Measurements from ENCODE around the gene DPPA3.
"Not testable (repeated sequence)": the region's sequence is repeated elsewhere in the genome, so short reads cannot be mapped to it uniquely, and the experiment has no call there.

The DPPA3 gene

DNA sequence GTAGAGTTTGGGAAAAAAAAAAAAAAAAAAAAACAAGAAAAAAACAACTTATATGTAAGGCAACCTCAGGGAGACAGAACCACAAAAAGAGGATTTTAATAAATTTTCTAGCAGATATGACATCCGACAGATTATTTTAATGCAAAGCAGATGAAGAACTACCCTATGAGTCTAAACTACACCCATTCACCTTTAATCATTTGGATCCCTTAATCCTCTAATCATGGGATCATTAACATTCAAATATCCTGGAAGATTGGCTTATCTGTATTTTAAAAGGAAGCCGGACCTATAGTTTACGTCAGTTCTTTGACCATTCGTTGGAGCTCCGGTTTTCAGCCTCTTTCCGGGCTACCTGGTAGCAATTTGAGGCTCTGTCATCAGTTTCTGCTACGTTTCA lies at the start of gene DPPA3:
TSS of gene DPPA3 (plus strand) at position 301 of the 400 bp plus-strand sequence. CDS start 138 bp downstream, outside the sequence.
- H3K36me3 ChIP-seq (ENCODE audit: control insufficient read depth, insufficient read depth, low read length), result no peaks in the 10 kb centered on the region
- H3K27me3 ChIP-seq (ENCODE audit: control insufficient read depth, insufficient read depth, low read length), result no peaks in the 10 kb centered on the region
- H3K27ac ChIP-seq (ENCODE audit: low read depth, low read length), result no peak within 1 kb of the TSS
- no peak within 1 kb of the TSS for H3K9ac ChIP-seq (ENCODE audit: low read length)
- H3K4me1 ChIP-seq (ENCODE audit: control insufficient read depth, insufficient read depth, low read length), result no peaks in the 10 kb centered on the region
- no peak within 1 kb of the TSS for H3K4me3 ChIP-seq (ENCODE audit: low read length)

DNA sequence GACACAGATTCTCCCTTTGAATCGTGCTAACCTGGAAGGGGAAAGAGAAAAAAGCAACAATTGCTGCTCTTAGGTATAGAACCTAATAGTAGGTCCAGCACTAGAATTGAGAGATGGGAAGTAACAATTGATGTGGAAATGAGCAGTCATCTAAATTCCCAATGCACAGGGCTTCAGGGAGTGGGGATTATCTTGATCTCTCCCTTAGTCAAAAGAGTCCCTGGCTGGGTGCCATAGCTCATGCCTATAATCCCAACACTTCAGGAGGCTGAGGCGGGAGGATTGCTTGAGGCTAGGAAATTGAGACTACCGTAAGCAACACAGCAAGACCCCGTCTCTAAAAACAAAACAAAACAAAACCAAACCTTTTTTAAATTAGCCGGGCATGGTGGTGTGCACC lies 49.5 kb upstream of the DPPA3 start:
- no peaks in the 10 kb centered on the region for H3K27me3 ChIP-seq (ENCODE audit: control insufficient read depth, insufficient read depth, low read length)
- no peak overlapping the region for H3K9ac ChIP-seq (ENCODE audit: low read length)
- H3K4me3 ChIP-seq (ENCODE audit: low read length), result no peak overlapping the region
- no peak overlapping the region for H3K27ac ChIP-seq (ENCODE audit: low read depth, low read length)
- no peaks in the 10 kb centered on the region for H3K4me1 ChIP-seq (ENCODE audit: control insufficient read depth, insufficient read depth, low read length)
- no peaks in the 10 kb centered on the region for H3K36me3 ChIP-seq (ENCODE audit: control insufficient read depth, insufficient read depth, low read length)

GRCh38 chr12:7666595-7666994 lies 44.6 kb upstream of the DPPA3 start:
- Histone ChIP-seq H3K9ac (ENCODE audit: low read length) (no peak overlapping the region), H3K36me3 (ENCODE audit: control insufficient read depth, insufficient read depth, low read length) (no peaks in the 10 kb centered on the region), H3K4me1 (ENCODE audit: control insufficient read depth, insufficient read depth, low read length) (no peaks in the 10 kb centered on the region), H3K4me3 (ENCODE audit: low read length) (no peak overlapping the region), H3K27me3 (ENCODE audit: control insufficient read depth, insufficient read depth, low read length) (no peaks in the 10 kb centered on the region), H3K27ac (ENCODE audit: low read depth, low read length) (no peak overlapping the region)

DNA sequence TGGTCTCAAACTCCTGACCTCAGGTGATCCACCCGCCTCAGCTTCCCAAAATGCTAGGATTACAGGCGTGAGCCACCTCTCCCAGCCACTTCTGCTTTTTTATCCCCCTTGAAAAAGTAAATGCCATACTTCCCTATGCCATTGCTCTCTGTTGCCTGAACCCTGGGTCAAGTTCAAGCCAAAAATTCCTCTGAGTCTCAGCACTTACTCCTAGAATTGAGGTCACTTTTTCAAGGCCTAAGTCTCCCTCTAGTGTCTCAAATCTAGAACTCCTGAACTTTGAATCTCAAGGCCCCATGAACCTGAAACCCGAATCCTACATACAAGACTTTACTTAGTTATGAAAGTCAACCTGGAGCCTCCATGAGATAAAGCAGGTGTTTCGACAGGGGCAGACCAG lies 44.1 kb upstream of the DPPA3 start:
- Histone ChIP-seq H3K27me3 (ENCODE audit: control insufficient read depth, insufficient read depth, low read length) (no peaks in the 10 kb centered on the region), H3K4me3 (ENCODE audit: low read length) (no peak overlapping the region), H3K36me3 (ENCODE audit: control insufficient read depth, insufficient read depth, low read length) (no peaks in the 10 kb centered on the region), H3K4me1 (ENCODE audit: control insufficient read depth, insufficient read depth, low read length) (no peaks in the 10 kb centered on the region), H3K27ac (ENCODE audit: low read depth, low read length) (no peak overlapping the region), H3K9ac (ENCODE audit: low read length) (no peak overlapping the region)

DNA sequence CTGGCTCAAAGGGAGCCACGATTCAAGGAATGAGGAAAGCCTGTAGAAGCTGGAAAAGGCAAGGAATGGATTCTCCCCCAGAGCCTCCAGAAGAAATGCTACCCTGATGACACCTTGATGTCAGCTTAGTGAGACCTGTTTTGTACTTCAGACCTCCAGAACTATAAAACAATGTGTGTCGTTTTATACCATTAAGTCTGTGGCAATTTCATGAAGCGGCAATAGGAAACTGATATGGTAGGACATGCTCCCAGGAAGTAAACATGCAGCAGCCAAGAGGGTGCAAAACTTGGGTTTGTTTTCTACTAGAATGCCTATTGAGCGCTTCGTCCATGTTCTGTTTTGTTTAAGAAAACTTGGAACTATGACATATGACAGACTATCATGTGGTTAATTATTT lies 43.1 kb upstream of the DPPA3 start:
- Histone ChIP-seq H3K36me3 (ENCODE audit: control insufficient read depth, insufficient read depth, low read length) (no peaks in the 10 kb centered on the region), H3K27me3 (ENCODE audit: control insufficient read depth, insufficient read depth, low read length) (no peaks in the 10 kb centered on the region), H3K27ac (ENCODE audit: low read depth, low read length) (no peak overlapping the region), H3K4me1 (ENCODE audit: control insufficient read depth, insufficient read depth, low read length) (no peaks in the 10 kb centered on the region), H3K4me3 (ENCODE audit: low read length) (no peak overlapping the region), H3K9ac (ENCODE audit: low read length) (no peak overlapping the region)

GRCh38 chr12:7675455-7675854 lies 35.8 kb upstream of the DPPA3 start:
- not testable (repeated sequence) for H3K27me3 ChIP-seq (ENCODE audit: control insufficient read depth, insufficient read depth, low read length); H3K27ac ChIP-seq (ENCODE audit: low read depth, low read length); H3K4me1 ChIP-seq (ENCODE audit: control insufficient read depth, insufficient read depth, low read length); H3K4me3 ChIP-seq (ENCODE audit: low read length); H3K36me3 ChIP-seq (ENCODE audit: control insufficient read depth, insufficient read depth, low read length); H3K9ac ChIP-seq (ENCODE audit: low read length)

DNA sequence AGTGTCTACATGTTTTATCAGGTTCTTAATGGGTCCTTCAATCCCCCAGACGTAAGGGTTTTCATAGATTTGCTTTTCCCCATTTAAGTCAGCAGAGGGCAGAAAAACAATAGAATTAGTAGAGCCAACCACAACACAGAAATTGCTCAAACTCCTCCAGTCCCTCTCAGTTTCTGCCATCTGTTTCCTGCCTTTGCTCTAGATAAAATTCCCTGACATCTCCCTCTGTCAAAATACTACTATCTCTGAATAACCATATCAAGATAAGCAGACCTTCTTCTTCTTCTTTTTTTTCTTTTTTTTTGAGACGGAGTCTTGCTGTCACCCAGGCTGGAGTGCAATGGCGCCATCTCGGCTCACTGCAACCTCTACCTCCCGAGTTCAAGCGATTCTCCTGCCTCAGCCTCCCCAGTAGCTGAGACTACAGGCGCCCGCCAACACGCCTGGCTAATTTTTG lies 33.8 kb upstream of the DPPA3 start:
- H3K27ac ChIP-seq (ENCODE audit: low read depth, low read length); H3K27me3 ChIP-seq (ENCODE audit: control insufficient read depth, insufficient read depth, low read length); H3K4me3 ChIP-seq (ENCODE audit: low read length); H3K4me1 ChIP-seq (ENCODE audit: control insufficient read depth, insufficient read depth, low read length); H3K36me3 ChIP-seq (ENCODE audit: control insufficient read depth, insufficient read depth, low read length); H3K9ac ChIP-seq (ENCODE audit: low read length): not testable (repeated sequence)

- Histone ChIP-seq H3K4me1 (ENCODE audit: control insufficient read depth, insufficient read depth, low read length) (no peaks in the 10 kb centered on the region), H3K4me3 (ENCODE audit: low read length) (no peak overlapping the region), H3K27ac (ENCODE audit: low read depth, low read length) (no peak overlapping the region), H3K9ac (ENCODE audit: low read length) (no peak overlapping the region), H3K36me3 (ENCODE audit: control insufficient read depth, insufficient read depth, low read length) (no peaks in the 10 kb centered on the region), H3K27me3 (ENCODE audit: control insufficient read depth, insufficient read depth, low read length) (no peaks in the 10 kb centered on the region)
Observed at GRCh38 chr12:7678744-7679143, 32.5 kb upstream of the DPPA3 start.

- H3K27me3 ChIP-seq (ENCODE audit: control insufficient read depth, insufficient read depth, low read length), result no peaks in the 10 kb centered on the region
- no peak overlapping the region for H3K4me3 ChIP-seq (ENCODE audit: low read length)
- no peaks in the 10 kb centered on the region for H3K36me3 ChIP-seq (ENCODE audit: control insufficient read depth, insufficient read depth, low read length)
- H3K9ac ChIP-seq (ENCODE audit: low read length), result no peak overlapping the region
- H3K27ac ChIP-seq (ENCODE audit: low read depth, low read length), result no peak overlapping the region
- H3K4me1 ChIP-seq (ENCODE audit: control insufficient read depth, insufficient read depth, low read length), result no peaks in the 10 kb centered on the region
Observed at GRCh38 chr12:7679251-7680045, 31.8 kb upstream of the DPPA3 start.

DNA sequence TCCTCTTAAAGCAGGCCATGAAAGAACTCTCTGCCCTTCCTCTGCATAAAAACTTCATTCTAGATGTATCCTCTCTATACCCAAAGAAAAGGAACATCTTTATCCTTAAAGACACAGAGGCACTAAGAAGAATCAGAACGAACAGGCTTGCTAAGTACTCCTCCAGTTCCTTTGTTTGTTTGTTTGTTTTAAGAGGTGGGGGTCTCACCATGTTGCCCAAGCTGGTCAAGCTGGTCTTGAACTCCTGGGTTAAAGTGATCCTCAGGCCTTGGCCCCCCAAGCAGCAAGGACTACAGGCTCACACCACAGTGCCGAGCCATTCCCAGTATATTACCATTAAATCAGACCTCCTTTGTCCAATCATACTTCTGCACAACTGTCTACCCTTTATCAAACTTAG lies 29.7 kb upstream of the DPPA3 start:
- no peaks in the 10 kb centered on the region for H3K36me3 ChIP-seq (ENCODE audit: control insufficient read depth, insufficient read depth, low read length)
- no peaks in the 10 kb centered on the region for H3K27me3 ChIP-seq (ENCODE audit: control insufficient read depth, insufficient read depth, low read length)
- H3K4me1 ChIP-seq (ENCODE audit: control insufficient read depth, insufficient read depth, low read length), result no peaks in the 10 kb centered on the region
- no peak overlapping the region for H3K9ac ChIP-seq (ENCODE audit: low read length)
- H3K27ac ChIP-seq (ENCODE audit: low read depth, low read length), result no peak overlapping the region
- no peak overlapping the region for H3K4me3 ChIP-seq (ENCODE audit: low read length)

GRCh38 chr12:7693793-7694192 lies 17.4 kb upstream of the DPPA3 start:
- no peak overlapping the region for H3K9ac ChIP-seq (ENCODE audit: low read length)
- H3K4me3 ChIP-seq (ENCODE audit: low read length), result no peak overlapping the region
- H3K4me1 ChIP-seq (ENCODE audit: control insufficient read depth, insufficient read depth, low read length), result no peaks in the 10 kb centered on the region
- H3K27ac ChIP-seq (ENCODE audit: low read depth, low read length), result no peak overlapping the region
- no peaks in the 10 kb centered on the region for H3K36me3 ChIP-seq (ENCODE audit: control insufficient read depth, insufficient read depth, low read length)
- no peaks in the 10 kb centered on the region for H3K27me3 ChIP-seq (ENCODE audit: control insufficient read depth, insufficient read depth, low read length)

GRCh38 chr12:7694556-7695236 lies 16.5 kb upstream of the DPPA3 start:
- Histone ChIP-seq H3K36me3 (ENCODE audit: control insufficient read depth, insufficient read depth, low read length) (no peaks in the 10 kb centered on the region), H3K9ac (ENCODE audit: low read length) (no peak overlapping the region), H3K27ac (ENCODE audit: low read depth, low read length) (no peak overlapping the region), H3K4me3 (ENCODE audit: low read length) (no peak overlapping the region), H3K27me3 (ENCODE audit: control insufficient read depth, insufficient read depth, low read length) (no peaks in the 10 kb centered on the region), H3K4me1 (ENCODE audit: control insufficient read depth, insufficient read depth, low read length) (no peaks in the 10 kb centered on the region)

- H3K27ac ChIP-seq (ENCODE audit: low read depth, low read length), result no peak overlapping the region
- no peaks in the 10 kb centered on the region for H3K36me3 ChIP-seq (ENCODE audit: control insufficient read depth, insufficient read depth, low read length)
- H3K4me3 ChIP-seq (ENCODE audit: low read length), result no peak overlapping the region
- no peak overlapping the region for H3K9ac ChIP-seq (ENCODE audit: low read length)
- H3K27me3 ChIP-seq (ENCODE audit: control insufficient read depth, insufficient read depth, low read length), result no peaks in the 10 kb centered on the region
- H3K4me1 ChIP-seq (ENCODE audit: control insufficient read depth, insufficient read depth, low read length), result no peaks in the 10 kb centered on the region
Observed at GRCh38 chr12:7695237-7695560, 16.0 kb upstream of the DPPA3 start.

Measured in rectal smooth muscle tissue (tissue), 1 donor.